Measurements from ENCODE around the gene CDK6.

The CDK6 gene

DNA sequence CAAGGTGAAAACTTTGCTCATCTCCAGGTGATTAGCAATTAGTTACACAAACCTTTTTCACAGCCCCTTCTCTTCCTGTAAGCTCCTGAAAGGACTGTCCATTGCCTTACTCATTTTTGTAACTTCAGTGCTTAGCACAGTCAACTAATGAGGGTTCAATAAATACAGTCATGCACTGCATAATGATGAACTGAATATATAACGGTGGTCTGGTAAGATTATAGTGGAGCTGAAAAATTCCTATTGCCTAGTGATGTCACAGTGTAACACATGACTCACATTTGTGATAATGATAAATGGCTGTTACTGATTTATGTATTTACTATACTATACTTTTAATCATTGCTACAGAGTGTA, 233.3 kb downstream of the CDK6 start:
- no peak for DNase-seq

DNA sequence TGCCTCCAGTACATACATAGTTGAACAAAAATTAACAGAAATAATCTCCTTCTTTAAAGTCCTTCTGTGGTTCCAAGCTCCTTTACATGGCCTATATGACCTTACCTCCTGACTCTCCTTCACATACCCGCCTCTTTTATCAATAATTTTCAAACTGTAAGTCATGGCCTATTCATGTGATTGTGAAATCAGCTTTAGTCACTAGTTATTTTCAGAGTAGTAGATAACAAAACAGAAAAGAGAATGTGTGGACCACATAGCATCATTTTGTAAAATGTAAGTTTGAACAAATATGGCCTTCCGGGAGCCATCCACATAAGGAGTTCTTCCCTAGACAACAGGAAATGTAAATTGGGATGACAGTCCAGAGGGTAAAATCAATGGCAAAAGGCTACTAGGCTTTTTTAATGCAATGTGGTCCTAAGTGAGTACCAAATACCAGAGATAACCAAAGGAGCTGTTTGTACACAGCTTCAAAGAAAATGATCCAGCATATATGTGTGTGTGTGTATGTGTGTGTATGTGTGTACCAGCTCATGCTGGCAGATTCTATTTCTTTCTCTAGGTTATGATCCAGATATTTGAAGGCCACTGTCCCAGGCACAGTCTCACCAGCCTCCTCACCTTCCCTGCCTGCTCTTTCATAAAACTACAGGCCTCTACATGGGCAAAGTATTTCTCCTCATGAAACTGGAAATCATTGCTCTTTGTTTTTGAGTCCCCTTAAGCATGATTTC, 233.9 kb downstream of the CDK6 start:
- no peak for DNase-seq

DNA sequence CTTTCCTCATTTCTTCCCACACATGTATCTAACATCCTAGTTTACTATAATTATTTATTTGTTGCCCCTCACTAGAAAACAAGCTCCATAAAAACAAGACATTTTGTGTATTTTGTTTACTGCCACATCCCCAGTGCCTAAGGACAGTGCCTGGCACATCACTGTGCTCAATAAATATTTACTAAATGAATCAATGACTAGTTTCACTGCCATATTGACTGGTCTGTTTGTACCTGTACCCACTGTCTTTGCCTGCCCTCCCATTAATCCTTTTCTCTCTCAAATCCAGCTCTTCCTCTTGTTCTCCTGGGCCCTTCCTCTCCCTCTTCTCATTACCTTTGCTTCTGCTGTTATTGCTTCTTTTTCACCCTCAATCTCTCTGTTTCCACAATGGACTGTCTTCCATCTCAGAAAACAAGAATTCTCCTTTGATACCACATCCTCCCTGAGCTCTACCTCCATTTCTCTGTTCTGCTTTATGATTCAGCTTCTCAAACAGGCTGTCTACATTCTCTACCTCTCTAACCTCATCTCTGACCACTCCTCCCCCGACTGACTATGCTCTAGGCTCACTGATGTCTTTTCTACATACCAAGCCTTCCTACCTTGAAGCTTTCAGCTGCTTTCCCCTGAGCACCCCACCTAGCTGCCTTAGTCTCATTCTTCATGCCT, 237.9 kb downstream of the CDK6 start:
- DNase-seq = no peak

DNA sequence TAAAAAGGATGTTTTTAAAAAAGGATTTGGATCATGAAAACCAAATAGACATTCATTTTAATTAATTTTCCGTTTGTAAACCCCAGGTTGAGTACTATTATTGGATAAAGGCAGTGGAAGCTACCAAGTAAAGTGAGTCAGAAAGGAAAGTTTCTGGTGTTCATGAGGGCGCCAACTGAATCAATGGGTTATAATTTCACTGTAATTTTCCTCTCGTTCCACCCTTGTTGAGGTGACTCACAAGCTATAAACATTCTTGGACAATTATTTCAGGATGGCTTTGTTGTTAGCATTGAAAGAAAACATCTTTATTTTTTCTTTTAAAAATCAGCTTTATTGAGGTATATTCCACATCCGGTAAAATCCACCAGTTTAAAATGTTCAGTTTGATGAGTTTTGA, 241.1 kb downstream of the CDK6 start:
- DNase-seq = no peak

- DNase-seq = no peak
These were observed 241.6 kb downstream of the CDK6 start for GRCh38 chr7:92594746-92595145.

DNA sequence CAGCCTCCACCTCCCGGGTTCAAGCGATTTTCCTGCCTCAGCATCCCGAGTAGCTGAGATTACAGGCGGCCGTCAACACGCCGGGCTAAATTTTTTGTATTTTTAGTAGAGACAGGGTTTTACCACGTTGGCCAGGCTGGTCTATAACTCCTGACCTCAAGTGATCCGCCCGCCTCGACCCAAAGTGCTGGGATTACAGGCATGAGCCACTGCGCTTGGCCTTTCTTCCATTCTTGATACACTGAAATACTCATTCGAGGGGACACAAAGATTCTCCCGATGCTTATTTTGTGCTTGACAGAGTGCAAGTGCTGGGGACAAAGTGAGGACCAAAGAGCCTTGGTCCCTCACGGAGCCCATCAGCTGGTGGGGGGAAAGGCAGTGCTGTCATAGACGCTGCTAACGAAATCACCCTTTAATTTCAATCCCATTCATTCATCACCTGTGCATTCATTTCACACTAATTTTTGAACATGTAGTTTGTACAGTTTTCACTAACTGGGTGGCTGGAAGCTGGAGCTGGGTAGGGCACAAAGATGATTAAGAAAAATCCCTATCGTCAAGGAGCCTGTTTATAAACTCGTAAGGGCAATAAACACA, 245.6 kb downstream of the CDK6 start:
- no peak for DNase-seq

- DNase-seq = no peak
These were observed 247.3 kb downstream of the CDK6 start for GRCh38 chr7:92589056-92589455.

GRCh38 chr7:92588561-92588960, 247.8 kb downstream of the CDK6 start:
- DNase-seq = no peak

DNA sequence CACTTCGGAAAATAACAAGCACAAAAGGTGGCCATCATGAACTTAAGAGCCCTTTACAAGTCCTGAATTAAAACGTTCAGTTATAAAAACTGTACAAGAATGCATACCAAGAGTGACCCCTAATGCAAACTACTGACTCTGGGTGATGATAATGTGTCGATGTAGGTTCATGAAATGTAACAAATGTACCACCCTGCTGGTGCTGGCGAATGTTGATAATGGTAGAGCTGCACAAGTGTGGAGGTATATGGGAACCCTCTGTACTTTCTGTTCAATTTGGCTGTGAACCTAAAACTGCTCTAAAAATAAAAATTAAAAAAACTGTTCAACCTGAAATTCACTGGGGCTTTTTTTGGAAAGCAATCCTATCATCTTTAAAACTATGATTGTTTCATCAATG, 249.5 kb downstream of the CDK6 start:
- DNase-seq = no peak

- no peak for DNase-seq
These were observed 250.0 kb downstream of the CDK6 start for GRCh38 chr7:92586403-92586802.

DNA sequence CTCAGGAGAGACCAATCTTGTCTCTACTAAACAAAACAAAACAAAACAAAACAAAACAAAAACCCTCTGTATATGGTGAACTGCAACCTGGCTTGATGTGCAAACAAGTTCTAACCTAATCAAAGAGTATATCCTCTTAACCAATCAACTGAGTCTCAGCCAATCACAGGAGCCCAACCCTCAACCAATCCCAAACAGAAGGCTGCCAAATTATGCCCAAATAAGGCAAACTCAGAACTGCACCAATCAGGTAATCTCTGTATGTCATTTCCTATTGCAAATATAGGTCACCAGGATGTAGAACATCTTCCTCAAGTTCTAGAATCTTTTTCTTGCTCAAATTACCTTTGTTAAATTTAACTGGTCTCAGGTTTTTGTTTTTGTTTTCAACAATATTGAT, 251.4 kb downstream of the CDK6 start:
- no peak for DNase-seq

GRCh38 chr7:92582948-92583347, 253.4 kb downstream of the CDK6 start:
- DNase-seq = no peak

GRCh38 chr7:92576296-92576695, 260.1 kb downstream of the CDK6 start:
- DNase-seq = no peak

DNA sequence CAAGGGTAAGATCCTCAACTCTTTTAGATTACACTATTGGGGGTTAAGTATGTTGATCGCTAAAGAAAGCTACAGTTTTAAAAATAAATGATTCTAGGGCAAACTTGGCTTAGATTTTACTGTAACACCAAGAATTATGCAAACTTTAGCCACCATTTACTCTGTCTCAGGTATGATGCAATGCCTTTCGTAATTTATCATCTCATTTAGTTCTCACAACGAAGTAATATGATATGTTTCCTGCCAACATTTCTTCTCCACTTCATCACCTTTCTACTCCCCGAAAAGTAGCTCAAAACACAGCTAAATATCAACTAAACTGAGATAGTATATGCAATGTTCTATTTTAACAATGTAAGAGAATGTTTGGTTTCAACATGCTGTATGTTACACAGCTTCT, 267.2 kb downstream of the CDK6 start:
- DNase-seq = no peak

GRCh38 chr7:92567460-92567859, 268.9 kb downstream of the CDK6 start:
- DNase-seq = peak in 6 of 58 donors; percentile 2 to 21 (median 6)

DNA sequence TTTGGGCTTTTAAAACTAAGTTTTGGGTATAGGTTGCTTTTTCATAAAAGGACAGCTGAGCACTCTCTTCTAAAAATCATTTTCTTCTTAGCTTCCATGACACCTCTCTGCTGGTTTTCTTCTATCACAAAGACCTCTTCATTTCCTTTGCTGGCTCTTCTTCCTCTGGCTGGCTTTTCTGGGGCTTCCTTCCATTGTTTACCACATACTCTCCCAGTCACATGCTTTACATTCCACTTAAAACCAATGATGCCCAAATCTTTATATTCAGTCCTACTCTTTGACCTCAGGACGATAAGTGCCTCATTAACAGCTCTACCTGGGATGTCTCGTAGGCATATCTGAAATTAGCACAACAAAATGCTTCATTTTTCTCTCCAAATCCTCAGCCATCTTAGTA, 273.0 kb downstream of the CDK6 start:
- no peak for DNase-seq

GRCh38 chr7:92560602-92561001, 275.8 kb downstream of the CDK6 start:
- DNase-seq = peak in 1 of 58 donors; percentile 6

- DNase-seq = no peak
These were observed 278.5 kb downstream of the CDK6 start for GRCh38 chr7:92557808-92558362.

GRCh38 chr7:92557249-92557648, 279.1 kb downstream of the CDK6 start:
- no peak for DNase-seq
